ENCODE results near the gene TEAD1.

TEAD1 gene

GRCh38 chr11:12942157-12942556 lies 267.9 kb downstream of the TEAD1 start:
- DNase-seq (ENCODE audit: low read depth in 2 of 2), result no peak

GRCh38 chr11:12943311-12943710 lies 269.1 kb downstream of the TEAD1 start:
- no peak for DNase-seq (ENCODE audit: low read depth in 2 of 2)

- DNase-seq (ENCODE audit: low read depth in 2 of 2), result no peak
These were observed 270.7 kb downstream of the TEAD1 start for GRCh38 chr11:12944889-12945288.

GRCh38 chr11:12949453-12949852 lies 275.2 kb downstream of the TEAD1 start:
- DNase-seq (ENCODE audit: low read depth in 2 of 2), result no peak

GRCh38 chr11:12950670-12951069 lies 276.4 kb downstream of the TEAD1 start:
- no peak for DNase-seq (ENCODE audit: low read depth in 2 of 2)

- DNase-seq (ENCODE audit: low read depth in 2 of 2), result no peak
These were observed 277.2 kb downstream of the TEAD1 start for GRCh38 chr11:12951376-12951775.

GRCh38 chr11:12952094-12952493 lies 277.9 kb downstream of the TEAD1 start:
- no peak for DNase-seq (ENCODE audit: low read depth in 2 of 2)

- DNase-seq (ENCODE audit: low read depth in 2 of 2), result no peak
These were observed 284.8 kb downstream of the TEAD1 start for GRCh38 chr11:12958986-12959385.

GRCh38 chr11:12961615-12962014 lies 287.4 kb downstream of the TEAD1 start:
- no peak for DNase-seq (ENCODE audit: low read depth in 2 of 2)

GRCh38 chr11:12962306-12962705 lies 288.1 kb downstream of the TEAD1 start:
- no peak for DNase-seq (ENCODE audit: low read depth in 2 of 2)

GRCh38 chr11:12963051-12963450 lies 288.8 kb downstream of the TEAD1 start:
- DNase-seq (ENCODE audit: low read depth in 2 of 2), result no peak

- DNase-seq (ENCODE audit: low read depth in 2 of 2), result peak; percentile 13 to 54
These were observed 289.7 kb downstream of the TEAD1 start for GRCh38 chr11:12963792-12964536.

GRCh38 chr11:12964650-12965049 lies 290.4 kb downstream of the TEAD1 start:
- no peak for DNase-seq (ENCODE audit: low read depth in 2 of 2)

- DNase-seq (ENCODE audit: low read depth in 2 of 2), result no peak
These were observed 291.8 kb downstream of the TEAD1 start for GRCh38 chr11:12966002-12966401.

- no peak for DNase-seq (ENCODE audit: low read depth in 2 of 2)
These were observed 293.9 kb downstream of the TEAD1 start for GRCh38 chr11:12968101-12968500.

GRCh38 chr11:12968826-12969225 lies 294.6 kb downstream of the TEAD1 start:
- no peak for DNase-seq (ENCODE audit: low read depth in 2 of 2)

- no peak for DNase-seq (ENCODE audit: low read depth in 2 of 2)
These were observed 297.7 kb downstream of the TEAD1 start for GRCh38 chr11:12971955-12972354.

- DNase-seq (ENCODE audit: low read depth in 2 of 2), result no peak
These were observed 299.4 kb downstream of the TEAD1 start for GRCh38 chr11:12973528-12974181.

- DNase-seq (ENCODE audit: low read depth in 2 of 2), result no peak
These were observed 301.0 kb downstream of the TEAD1 start for GRCh38 chr11:12975195-12975594.

GRCh38 chr11:12979928-12980689 lies 305.9 kb downstream of the TEAD1 start:
- DNase-seq (ENCODE audit: low read depth in 2 of 2), result no peak

GRCh38 chr11:12981676-12982522 lies 307.7 kb downstream of the TEAD1 start:
- no peak for DNase-seq (ENCODE audit: low read depth in 2 of 2)

- no peak for DNase-seq (ENCODE audit: low read depth in 2 of 2)
These were observed 309.1 kb downstream of the TEAD1 start for GRCh38 chr11:12983336-12983735.
